ENCODE data around the gene AHCYL1.
"Not testable (repeated sequence)": the region's sequence is repeated elsewhere in the genome, so short reads cannot be mapped to it uniquely, and the experiment has no call there.

Gene AHCYL1

GRCh38 chr1:110005971-110006370 is 21.4 kb downstream of the AHCYL1 start:
- Mint-ChIP-seq H3K9me3 (no peaks in the 10 kb centered on the region), H3K27ac (no peak overlapping the region), H3K27me3 (no peaks in the 10 kb centered on the region), H3K4me3 (no peak overlapping the region), H3K4me1 (peaks cover 25% of the 10 kb centered on the region)
- ATAC-seq (no peak), DNase-seq (no peak)

- ATAC-seq (no peak), DNase-seq (no peak)
- H3K9me3 Mint-ChIP-seq, result no peaks in the 10 kb centered on the region
- no peak overlapping the region for H3K4me3 Mint-ChIP-seq
- H3K27me3 Mint-ChIP-seq, result no peaks in the 10 kb centered on the region
- H3K4me1 Mint-ChIP-seq, result peaks cover 25% of the 10 kb centered on the region
- no peak overlapping the region for H3K27ac Mint-ChIP-seq
These were observed 22.0 kb downstream of the AHCYL1 start for GRCh38 chr1:110006516-110006915.

- Mint-ChIP-seq H3K9me3 (no peaks in the 10 kb centered on the region), H3K4me3 (no peak overlapping the region), H3K27me3 (no peaks in the 10 kb centered on the region), H3K27ac (peak overlapping the region in 1 of 2 donors; percentile 57), H3K4me1 (peaks cover 25% of the 10 kb centered on the region)
- DNase-seq (no peak), ATAC-seq (no peak)
These were observed 22.7 kb downstream of the AHCYL1 start for GRCh38 chr1:110007046-110007830.

GRCh38 chr1:110008971-110009565 is 24.5 kb downstream of the AHCYL1 start:
- no peaks in the 10 kb centered on the region for H3K9me3 Mint-ChIP-seq
- no peak overlapping the region for H3K4me3 Mint-ChIP-seq
- H3K4me1 Mint-ChIP-seq, result peaks cover 8% of the 10 kb centered on the region
- DNase-seq (no peak), ATAC-seq (no peak)
- H3K27me3 Mint-ChIP-seq, result no peaks in the 10 kb centered on the region
- peak overlapping the region in 1 of 2 donors; percentile 51 for H3K27ac Mint-ChIP-seq

GRCh38 chr1:110011527-110012041 is 27.0 kb downstream of the AHCYL1 start:
- H3K9me3 Mint-ChIP-seq, result no peaks in the 10 kb centered on the region
- no peak overlapping the region for H3K27ac Mint-ChIP-seq
- H3K4me1 Mint-ChIP-seq, result no peaks in the 10 kb centered on the region
- DNase-seq (peak in 1 of 2 donors; percentile 19), ATAC-seq (peak; percentile 86)
- H3K27me3 Mint-ChIP-seq, result no peaks in the 10 kb centered on the region
- H3K4me3 Mint-ChIP-seq, result no peak overlapping the region

GRCh38 chr1:110012100-110012780 is 27.7 kb downstream of the AHCYL1 start:
- no peaks in the 10 kb centered on the region for H3K9me3 Mint-ChIP-seq
- DNase-seq, result no peak
- no peaks in the 10 kb centered on the region for H3K4me1 Mint-ChIP-seq
- H3K4me3 Mint-ChIP-seq, result no peak overlapping the region
- no peak overlapping the region for H3K27ac Mint-ChIP-seq
- no peaks in the 10 kb centered on the region for H3K27me3 Mint-ChIP-seq
- no peak for ATAC-seq

GRCh38 chr1:110017792-110018191 is 33.2 kb downstream of the AHCYL1 start:
- ATAC-seq, result no peak
- no peak for DNase-seq
- H3K9me3 Mint-ChIP-seq, result no peaks in the 10 kb centered on the region
- no peaks in the 10 kb centered on the region for H3K27me3 Mint-ChIP-seq
- no peaks in the 10 kb centered on the region for H3K4me1 Mint-ChIP-seq
- H3K4me3 Mint-ChIP-seq, result no peak overlapping the region
- no peak overlapping the region for H3K27ac Mint-ChIP-seq

GRCh38 chr1:110018396-110018795 is 33.8 kb downstream of the AHCYL1 start:
- Mint-ChIP-seq H3K27me3 (no peaks in the 10 kb centered on the region), H3K4me1 (no peaks in the 10 kb centered on the region), H3K9me3 (no peaks in the 10 kb centered on the region), H3K4me3 (no peak overlapping the region), H3K27ac (no peak overlapping the region)
- ATAC-seq (no peak), DNase-seq (no peak)

- H3K4me1 Mint-ChIP-seq, result no peaks in the 10 kb centered on the region
- no peak overlapping the region for H3K4me3 Mint-ChIP-seq
- ATAC-seq (no peak), DNase-seq (no peak)
- no peaks in the 10 kb centered on the region for H3K9me3 Mint-ChIP-seq
- no peak overlapping the region for H3K27ac Mint-ChIP-seq
- H3K27me3 Mint-ChIP-seq, result no peaks in the 10 kb centered on the region
These were observed 35.2 kb downstream of the AHCYL1 start for GRCh38 chr1:110019770-110020169.

GRCh38 chr1:110021285-110021684 is 36.7 kb downstream of the AHCYL1 start:
- no peaks in the 10 kb centered on the region for H3K9me3 Mint-ChIP-seq
- H3K27ac Mint-ChIP-seq, result no peak overlapping the region
- H3K4me1 Mint-ChIP-seq, result no peaks in the 10 kb centered on the region
- ATAC-seq (no peak), DNase-seq (no peak)
- no peaks in the 10 kb centered on the region for H3K27me3 Mint-ChIP-seq
- H3K4me3 Mint-ChIP-seq, result no peak overlapping the region

GRCh38 chr1:110024613-110025012 is 40.0 kb downstream of the AHCYL1 start:
- H3K4me3 Mint-ChIP-seq, result no peak overlapping the region

GRCh38 chr1:110030687-110031086 is 46.1 kb downstream of the AHCYL1 start:
- not testable (repeated sequence) for ATAC-seq

More at GRCh38 chr1:110024613-110025012, 40.0 kb downstream of the AHCYL1 start:
- ATAC-seq, result no peak
- Mint-ChIP-seq H3K27me3 (no peaks in the 10 kb centered on the region), H3K9me3 (no peaks in the 10 kb centered on the region), H3K27ac (no peak overlapping the region), H3K4me1 (no peaks in the 10 kb centered on the region)
- DNase-seq, result no peak

GRCh38 chr1:110032327-110032726 is 47.8 kb downstream of the AHCYL1 start:
- Mint-ChIP-seq H3K4me1 (peaks cover 50% of the 10 kb centered on the region), H3K9me3 (no peaks in the 10 kb centered on the region), H3K27ac (no peak overlapping the region), H3K4me3 (no peak overlapping the region), H3K27me3 (no peaks in the 10 kb centered on the region)
- DNase-seq, result no peak
- no peak for ATAC-seq

More at GRCh38 chr1:110030687-110031086, 46.1 kb downstream of the AHCYL1 start:
- not testable (repeated sequence) for DNase-seq, H3K27me3 Mint-ChIP-seq, H3K9me3 Mint-ChIP-seq
- H3K27ac Mint-ChIP-seq, result peak overlapping the region; percentile 82 to 96
- H3K4me3 Mint-ChIP-seq, result peak overlapping the region; percentile 84 to 88
- H3K4me1 Mint-ChIP-seq, result peaks cover 40% of the 10 kb centered on the region

- no peak for DNase-seq
- Mint-ChIP-seq H3K27ac (peak overlapping the region in 1 of 2 donors; percentile 8), H3K4me1 (peaks cover 50% of the 10 kb centered on the region), H3K27me3 (no peaks in the 10 kb centered on the region), H3K4me3 (no peak overlapping the region), H3K9me3 (no peaks in the 10 kb centered on the region)
- no peak for ATAC-seq
These were observed 48.9 kb downstream of the AHCYL1 start for GRCh38 chr1:110033421-110033820.

- Mint-ChIP-seq H3K27ac (peak overlapping the region; percentile 42 to 69), H3K4me1 (peaks cover 51% of the 10 kb centered on the region), H3K4me3 (peak overlapping the region; percentile 89 to 96), H3K27me3 (no peaks in the 10 kb centered on the region), H3K9me3 (no peaks in the 10 kb centered on the region)
- no peak for ATAC-seq
- no peak for DNase-seq
These were observed 49.5 kb downstream of the AHCYL1 start for GRCh38 chr1:110034040-110034450.
